T1000 (cell line): Measurements from ENCODE around the gene SYT1.
"Not testable (repeated sequence)": the region's sequence is repeated elsewhere in the genome, so short reads cannot be mapped to it uniquely, and the experiment has no call there.

Experiments used
- DNase-seq: peaks from one replicate; lab custom pipeline; 2025; ENCODE audit warnings: mixed read lengths; lab: John Stamatoyannopoulos, UW

Gene SYT1

GRCh38 chr12:78968226-78968625 is 103.7 kb downstream of the SYT1 start:
- no peak for DNase-seq

GRCh38 chr12:78970041-78970440 is 105.5 kb downstream of the SYT1 start:
- DNase-seq, result no peak

- DNase-seq, result no peak
Measured at GRCh38 chr12:78977304-78977867, 112.8 kb downstream of the SYT1 start.

- DNase-seq, result no peak
Measured at GRCh38 chr12:78994168-78994791, 129.7 kb downstream of the SYT1 start.

- no peak for DNase-seq
Measured at GRCh38 chr12:79000501-79000900, 135.9 kb downstream of the SYT1 start.

GRCh38 chr12:79001404-79001803 is 136.8 kb downstream of the SYT1 start:
- no peak for DNase-seq

- DNase-seq, result no peak
Measured at GRCh38 chr12:79006306-79006705, 141.7 kb downstream of the SYT1 start.

- no peak for DNase-seq
Measured at GRCh38 chr12:79008591-79008990, 144.0 kb downstream of the SYT1 start.

GRCh38 chr12:79012636-79013035 is 148.1 kb downstream of the SYT1 start:
- no peak for DNase-seq

- DNase-seq, result no peak
Measured at GRCh38 chr12:79016181-79016580, 151.6 kb downstream of the SYT1 start.

GRCh38 chr12:79019672-79020071 is 155.1 kb downstream of the SYT1 start:
- DNase-seq, result no peak

GRCh38 chr12:79020106-79020505 is 155.5 kb downstream of the SYT1 start:
- DNase-seq, result no peak

GRCh38 chr12:79021021-79021420 is 156.4 kb downstream of the SYT1 start:
- DNase-seq, result no peak

GRCh38 chr12:79023261-79023660 is 158.7 kb downstream of the SYT1 start:
- no peak for DNase-seq

- no peak for DNase-seq
Measured at GRCh38 chr12:79023784-79024183, 159.2 kb downstream of the SYT1 start.

GRCh38 chr12:79033788-79034187 is 169.2 kb downstream of the SYT1 start:
- no peak for DNase-seq

- DNase-seq, result not testable (repeated sequence)
Measured at GRCh38 chr12:79044748-79045147, 180.2 kb downstream of the SYT1 start.

- not testable (repeated sequence) for DNase-seq
Measured at GRCh38 chr12:79045149-79045703, 180.7 kb downstream of the SYT1 start.

- no peak for DNase-seq
Measured at GRCh38 chr12:79046021-79046420, 181.4 kb downstream of the SYT1 start.

GRCh38 chr12:79048962-79049361 is 184.4 kb downstream of the SYT1 start:
- DNase-seq, result no peak

- no peak for DNase-seq
Measured at GRCh38 chr12:79053394-79053793, 188.8 kb downstream of the SYT1 start.

- DNase-seq, result no peak
Measured at GRCh38 chr12:79055926-79056674, 191.5 kb downstream of the SYT1 start.

- DNase-seq, result no peak
Measured at GRCh38 chr12:79056775-79057174, 192.2 kb downstream of the SYT1 start.
